Occipital lobe (tissue), 2 donors: ENCODE measurements around the gene HSD17B1. TPM values are rescaled to one million over a fixed set of nuclear protein-coding genes. Genes with fewer than 3 reads are reported as not detected.
A peak's percentile ranks its signal among the peaks of the same experiment; 100 is the strongest.

Experiments
- DNase-seq: peaks from one replicate; lab custom pipeline; 2025; lab: John Stamatoyannopoulos, UW
- total RNA-seq: library from RNA; depleted of rRNA; stranded (reverse); fragments of >200 nt; gene quantifications from one replicate; pipeline ENCODE4 v1.2.3, GENCODE V29; 2014

HSD17B1 gene
- total RNA-seq, 1 donor from 2014 or later = 0.62 TPM

GRCh38 chr17:42565523-42566214, 12.9 kb downstream of the HSD17B1 start:
- DNase-seq = no peak

DNA sequence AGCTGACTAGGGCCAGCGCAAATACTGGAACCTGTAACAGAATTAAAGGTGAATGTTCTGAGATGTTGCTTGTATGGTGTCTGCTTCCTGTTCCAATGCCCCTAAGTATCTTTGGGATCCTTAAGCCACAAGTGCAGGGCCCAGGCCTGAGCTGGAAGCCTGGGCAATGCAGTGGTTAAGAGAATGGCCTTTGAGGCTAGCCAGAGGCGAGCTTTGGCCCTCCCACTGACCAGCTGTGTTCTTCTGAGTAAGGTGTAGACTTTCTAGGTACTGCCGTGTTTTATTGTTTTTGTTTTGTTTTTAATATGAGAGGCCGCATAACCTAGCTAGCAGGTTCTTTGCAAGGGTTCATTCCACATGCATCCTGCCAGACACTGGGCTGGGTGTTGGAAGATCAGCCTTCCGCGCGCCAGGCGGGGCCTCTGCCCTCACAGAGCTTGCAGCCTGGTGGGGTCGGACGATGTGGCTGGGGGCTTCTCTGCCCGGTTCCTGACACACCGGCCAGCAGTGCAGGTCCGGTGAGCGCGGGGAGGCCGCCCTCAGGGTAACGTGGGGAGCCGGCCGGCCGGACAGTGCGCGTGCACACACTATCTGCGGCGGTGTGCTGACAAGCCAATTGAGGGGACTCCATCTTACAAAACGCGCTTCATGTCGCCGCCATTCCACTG, 13.6 kb downstream of the HSD17B1 start:
- DNase-seq = no peak

- peak; percentile 74 for DNase-seq
Measured at GRCh38 chr17:42566883-42567573, 14.3 kb downstream of the HSD17B1 start, which contains the start of gene MLX. MLX (plus strand) TSS chr17:42567100; CDS start chr17:42567125, 25 bp downstream.

DNA sequence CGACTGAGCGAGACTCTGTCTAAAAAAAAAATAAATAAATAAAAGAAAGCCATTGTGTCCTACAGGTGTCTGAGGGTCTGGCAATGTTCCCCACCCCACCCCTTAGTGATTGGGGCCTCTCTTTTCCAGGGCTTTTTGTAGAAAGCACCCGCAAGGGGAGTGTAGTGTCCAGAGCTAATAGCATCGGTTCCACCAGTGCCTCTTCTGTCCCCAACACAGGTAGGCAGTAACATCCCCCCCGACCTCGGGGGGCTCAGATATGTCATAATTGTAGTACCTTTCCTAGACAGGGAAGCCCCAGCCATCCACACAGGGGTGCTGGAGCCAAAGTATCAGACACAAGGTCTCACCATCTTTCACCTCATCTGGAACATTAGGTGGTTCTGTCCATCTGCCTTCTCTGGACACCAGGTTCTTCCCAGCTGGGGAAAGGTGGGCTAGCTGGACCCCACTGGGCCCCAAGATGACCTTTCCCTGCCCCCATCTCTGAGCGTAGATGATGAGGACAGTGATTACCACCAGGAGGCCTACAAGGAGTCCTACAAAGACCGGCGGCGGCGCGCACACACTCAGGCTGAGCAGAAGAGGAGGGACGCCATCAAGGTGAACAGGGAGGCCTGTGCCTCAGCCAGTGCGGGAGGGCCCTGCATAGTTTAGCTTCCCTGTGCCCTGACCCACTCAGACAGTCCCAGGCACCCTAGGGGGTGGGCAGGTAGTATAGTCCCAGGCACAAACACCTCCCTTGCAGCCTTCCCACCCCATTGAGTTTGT, 15.8 kb downstream of the HSD17B1 start:
- DNase-seq = no peak

DNA sequence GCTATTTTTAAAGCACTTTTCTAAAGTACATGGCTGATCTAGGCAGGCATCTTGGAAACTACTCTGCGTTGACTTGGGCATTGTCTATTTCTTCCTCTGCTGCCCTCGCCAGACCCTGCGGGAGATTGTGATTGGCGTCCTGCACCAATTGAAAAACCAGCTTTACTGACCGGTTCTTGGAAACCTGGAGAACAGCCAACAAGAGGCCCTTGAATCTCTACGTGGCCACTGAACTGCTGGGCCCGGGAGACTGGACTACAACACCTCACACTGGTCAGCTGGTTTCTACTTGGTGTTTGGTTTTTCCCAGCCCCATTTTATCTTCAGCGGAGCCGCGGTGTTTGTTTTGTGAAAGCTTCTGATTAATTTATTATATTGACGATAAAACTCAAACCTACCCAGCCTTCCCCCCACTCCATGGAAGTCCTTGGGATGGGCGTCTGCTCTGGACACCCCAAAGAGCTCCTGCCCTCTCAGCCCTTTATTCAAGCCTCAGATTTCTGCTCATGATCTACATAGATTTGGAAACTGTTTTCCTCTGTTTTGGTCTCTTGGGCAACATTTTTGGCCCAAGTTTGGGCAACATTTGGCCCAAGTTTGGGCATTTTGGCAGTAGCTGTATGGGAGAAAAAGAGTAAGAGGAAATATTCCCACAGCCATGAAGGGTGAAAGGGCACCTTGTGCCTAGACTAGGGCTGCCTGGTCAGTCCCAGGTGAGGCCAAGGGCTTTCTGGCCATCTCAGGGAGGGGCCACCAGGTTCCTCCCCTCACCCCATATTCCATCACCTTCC, 18.9 kb downstream of the HSD17B1 start:
- no peak for DNase-seq

- DNase-seq = no peak
Measured at GRCh38 chr17:42573095-42573494, 20.4 kb downstream of the HSD17B1 start.

- DNase-seq = no peak
Measured at GRCh38 chr17:42574463-42574862, 21.7 kb downstream of the HSD17B1 start.

GRCh38 chr17:42577140-42577531, 24.4 kb downstream of the HSD17B1 start:
- DNase-seq = no peak

- peak; percentile 90 for DNase-seq
Measured at GRCh38 chr17:42577532-42578281, 25.0 kb downstream of the HSD17B1 start, which contains the start of gene PSMC3IP. PSMC3IP (minus strand) TSS chr17:42577729; CDS start chr17:42577686, 43 bp downstream.

DNA sequence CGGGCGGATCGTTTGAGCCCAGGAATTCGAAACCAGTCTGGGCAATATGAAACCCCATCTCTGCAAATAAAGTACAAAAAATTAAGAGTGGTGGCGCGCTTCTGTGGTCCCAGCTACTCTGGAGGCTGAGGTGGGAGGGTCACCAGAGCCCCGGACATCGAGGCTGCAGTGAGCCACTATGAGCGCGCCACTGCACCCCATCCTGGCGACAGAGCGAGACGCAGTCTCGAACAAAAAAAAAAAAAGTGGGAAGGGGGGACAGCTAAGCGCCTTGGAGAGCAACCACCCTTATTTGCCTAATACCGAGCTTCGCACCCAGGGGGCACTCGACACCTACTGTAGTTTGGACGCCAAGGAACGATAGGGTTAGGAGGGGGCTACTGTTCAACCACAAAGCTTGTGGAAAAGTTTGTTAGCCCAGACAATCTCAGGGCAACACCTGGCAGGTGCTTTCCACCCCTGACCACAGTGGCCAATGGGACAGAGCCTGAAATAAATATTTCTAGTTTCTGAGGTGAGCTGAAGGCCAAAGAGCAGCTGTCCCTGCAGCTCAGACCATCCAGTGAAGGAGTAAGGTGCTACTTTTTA, 25.7 kb downstream of the HSD17B1 start:
- DNase-seq = peak; percentile 30

DNA sequence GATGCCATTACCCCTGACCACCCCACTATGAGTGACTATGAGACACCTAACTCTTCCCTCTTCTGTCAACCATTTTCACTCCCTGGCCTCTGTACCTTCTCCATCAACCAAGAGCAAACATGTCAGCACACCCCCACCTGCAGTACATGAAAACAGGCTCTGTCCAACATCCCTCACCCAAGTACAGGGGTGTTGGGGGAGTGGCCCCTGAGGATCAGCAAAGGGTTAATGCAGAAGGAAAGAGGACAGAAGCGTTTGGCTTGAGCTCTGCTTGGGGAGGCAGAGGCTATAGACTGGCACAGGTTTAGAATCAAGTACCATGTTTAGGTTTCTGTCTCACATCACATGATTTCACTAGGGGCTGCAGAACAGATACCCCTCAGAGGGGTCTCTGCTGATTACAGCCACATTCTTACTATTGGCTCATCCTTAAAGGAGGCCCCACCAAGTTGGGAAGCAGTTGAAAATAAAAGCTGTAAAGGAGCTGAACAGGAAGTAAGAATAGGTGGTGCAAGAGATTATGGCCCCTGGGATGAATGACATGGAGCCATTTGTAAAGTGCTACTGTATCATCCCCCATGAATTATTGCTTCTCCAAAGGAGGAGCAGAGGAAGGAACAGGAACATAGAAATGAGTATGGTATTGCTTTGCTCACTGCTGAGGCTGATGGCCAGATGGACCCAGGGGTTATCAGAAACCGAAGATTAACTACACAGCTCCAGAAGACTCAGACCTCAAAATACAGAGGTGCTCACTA, 27.2 kb downstream of the HSD17B1 start:
- DNase-seq = no peak

DNA sequence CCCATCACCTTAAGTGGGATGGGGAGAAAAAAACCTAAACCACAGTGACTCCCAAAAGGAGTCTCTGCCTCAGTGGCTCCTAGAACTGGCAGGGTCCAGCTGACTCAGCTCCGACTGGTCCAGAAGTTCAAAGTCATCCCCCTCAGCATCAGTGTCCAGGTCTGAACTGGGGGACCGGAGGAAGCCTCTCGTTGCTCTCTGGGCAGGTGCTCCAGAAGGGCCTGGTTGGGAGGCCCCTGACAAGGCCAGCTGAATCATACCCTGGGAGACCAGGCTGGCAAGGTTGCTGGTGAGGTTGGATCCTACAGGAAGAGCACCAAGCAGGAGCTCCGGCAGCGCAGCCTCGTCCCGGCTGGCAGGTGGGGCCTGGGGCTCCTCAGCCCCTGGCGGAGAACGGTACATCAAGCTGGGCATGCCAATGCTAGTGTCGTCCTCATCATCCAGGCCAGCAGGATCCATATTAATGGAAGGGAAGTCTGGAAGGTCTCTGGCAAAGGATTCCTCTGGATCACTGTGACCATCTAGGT, 29.1 kb downstream of the HSD17B1 start:
- no peak for DNase-seq

GRCh38 chr17:42584880-42585279, 32.2 kb downstream of the HSD17B1 start:
- no peak for DNase-seq

DNA sequence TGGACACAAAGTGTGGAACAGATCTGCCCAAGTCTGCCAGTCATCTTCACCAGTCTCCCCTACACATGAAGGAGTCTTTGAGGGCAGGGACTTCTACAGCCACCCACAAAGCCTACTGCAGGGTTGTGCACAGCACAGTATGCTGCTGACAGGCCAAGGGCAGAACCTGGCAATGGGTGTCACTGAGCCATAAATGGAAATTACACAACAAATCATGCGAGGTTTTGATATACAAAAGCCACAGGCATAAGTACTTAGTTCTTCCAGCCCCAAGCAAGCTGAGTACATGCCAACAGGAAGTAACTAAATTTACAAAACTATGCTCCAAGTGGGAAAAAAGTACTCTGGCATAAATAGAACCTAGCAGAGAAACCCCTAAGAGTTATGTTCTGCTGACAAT, 32.6 kb downstream of the HSD17B1 start:
- no peak for DNase-seq

GRCh38 chr17:42586514-42587230, 33.9 kb downstream of the HSD17B1 start:
- no peak for DNase-seq

DNA sequence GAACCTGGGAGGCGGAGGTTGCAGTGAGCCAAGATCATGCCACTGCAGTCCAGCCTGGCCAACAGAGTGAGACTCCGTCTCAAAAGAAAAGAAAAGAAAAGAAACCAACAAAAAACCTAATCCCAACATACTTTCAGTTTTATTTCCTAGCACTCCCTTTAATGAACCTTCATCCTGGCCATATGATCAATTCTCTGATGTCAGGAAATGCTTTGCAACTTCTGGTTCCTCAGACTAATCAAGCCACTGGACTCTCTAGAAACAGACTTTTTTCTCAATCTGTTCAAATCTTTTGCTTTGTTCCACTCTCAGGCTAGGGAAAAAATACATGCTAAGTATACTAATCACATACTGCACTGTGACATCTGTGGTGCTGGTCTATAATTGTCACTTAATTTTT, 38.2 kb downstream of the HSD17B1 start:
- no peak for DNase-seq

GRCh38 chr17:42591411-42591810, 38.7 kb downstream of the HSD17B1 start:
- no peak for DNase-seq

DNA sequence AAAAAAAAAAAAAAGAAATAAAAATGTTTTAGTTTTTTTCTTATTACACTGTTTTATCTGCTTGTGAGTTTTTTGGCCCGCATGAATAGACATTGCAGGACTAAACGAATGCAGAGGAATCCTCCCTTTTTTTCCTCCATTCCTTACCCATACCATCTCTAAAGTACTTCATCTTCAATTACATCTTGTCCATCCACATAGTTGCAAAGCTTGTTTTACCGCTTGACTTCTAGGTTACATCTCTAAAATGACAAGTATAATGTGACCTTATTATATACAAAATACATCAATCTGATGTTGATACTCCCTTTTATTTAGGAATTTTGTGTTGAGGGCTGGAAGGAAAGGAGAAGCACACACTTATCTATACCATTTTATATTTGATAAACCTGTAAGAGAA, 43.7 kb downstream of the HSD17B1 start:
- no peak for DNase-seq
